ENCODE results near the gene PALS2. TPM values are rescaled to one million over a fixed set of nuclear protein-coding genes. Genes with fewer than 3 reads are reported as not detected.

PALS2 gene
- total and polyA plus RNA-seq, 2 of the 13 experiments (the other 11 are each of a cell fraction or from before 2014, with no cell fraction given): 3.1 to 21.9 TPM

DNA sequence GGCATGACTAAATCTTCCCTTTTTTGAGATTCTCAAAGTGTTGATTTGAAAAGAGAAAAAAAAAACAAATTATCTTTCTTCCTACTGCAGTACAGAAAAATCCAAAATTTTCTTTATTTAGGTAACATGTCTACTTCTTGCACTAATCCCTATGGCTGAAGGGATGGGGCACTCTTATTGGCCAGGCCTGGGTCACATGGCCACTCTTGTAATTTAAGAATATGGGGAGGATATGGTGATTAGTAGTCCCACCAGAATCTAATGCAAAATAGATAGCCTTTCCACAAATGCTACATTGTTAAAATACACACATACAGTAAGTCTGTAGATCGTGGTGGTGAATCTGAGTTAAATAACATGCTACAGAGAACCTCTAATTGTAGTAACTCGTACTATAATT lies 7.0 kb upstream of the PALS2 start:
- no peak overlapping the region for H2AFZ ChIP-seq (ENCODE audit: low read length)
- H3K4me1 ChIP-seq (ENCODE audit: insufficient read depth, low read length): no peaks in the 10 kb centered on the region
- FAIRE-seq (no peak), DNase-seq (ENCODE audit: low spot score) (no peak), ATAC-seq (no peak)
- intact Hi-C loops (cut with micrococcal nuclease; ENCODE audit: unreplicated experiment) (no loop called here), in situ Hi-C loops (cut with HindIII; ENCODE audit: extremely low pct_ligation_motif_present, low pct_unique_long_range_greater_than_20kb) (no loop called here)
- no peak overlapping the region for H3K4me2 ChIP-seq (ENCODE audit: low read depth, low read length)
- no peak overlapping the region for H3K4me3 ChIP-seq (replicated peaks in 1 of 3; ENCODE audit: insufficient read depth in 1 of 3, low read depth in 2 of 3, low read length in 3 of 3)
- H3K9me3 ChIP-seq (ENCODE audit: low read length): no peaks in the 10 kb centered on the region
- H3K27ac ChIP-seq (ENCODE audit: extremely low read length, insufficient read depth, low read length): no peak overlapping the region
- H4K20me1 ChIP-seq (ENCODE audit: insufficient read depth, low read length): no peaks in the 10 kb centered on the region
- TF ChIP-seq ZBTB7A (CRISPR knock-in tag; IDR thresholded peaks at IDR 0.05) (no peak), ZNF792 (CRISPR knock-in tag; IDR thresholded peaks at IDR 0.05) (no peak), ZBTB3 (CRISPR knock-in tag; IDR thresholded peaks at IDR 0.05; ENCODE audit: borderline replicate concordance, low read depth) (no peak), ESRRA (CRISPR knock-in tag; IDR thresholded peaks at IDR 0.05; ENCODE audit: low read depth) (no peak), SP1 (IDR thresholded peaks at IDR 0.05) (no peak), SP1 (CRISPR knock-in tag; IDR thresholded peaks at IDR 0.05) (no peak), MTF1 (CRISPR knock-in tag; IDR thresholded peaks at IDR 0.05) (no peak), ZBTB38 (CRISPR knock-in tag; IDR thresholded peaks at IDR 0.05) (no peak), ZNF713 (CRISPR knock-in tag; IDR thresholded peaks at IDR 0.05) (no peak), ZNF781 (CRISPR knock-in tag; IDR thresholded peaks at IDR 0.05; ENCODE audit: borderline replicate concordance, not compliant biosample characterization) (no peak), ZNF775 (CRISPR knock-in tag; IDR thresholded peaks at IDR 0.05; ENCODE audit: borderline replicate concordance) (no peak), MED1 (CRISPR knock-in tag; IDR thresholded peaks at IDR 0.05) (no peak), ZNF232 (CRISPR knock-in tag; IDR thresholded peaks at IDR 0.05; ENCODE audit: borderline replicate concordance) (no peak)
- TF ChIP-seq, protein P1, sequence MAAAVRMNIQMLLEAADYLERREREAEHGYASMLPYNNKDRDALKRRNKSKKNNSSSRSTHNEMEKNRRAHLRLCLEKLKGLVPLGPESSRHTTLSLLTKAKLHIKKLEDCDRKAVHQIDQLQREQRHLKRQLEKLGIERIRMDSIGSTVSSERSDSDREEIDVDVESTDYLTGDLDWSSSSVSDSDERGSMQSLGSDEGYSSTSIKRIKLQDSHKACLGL (CRISPR knock-in tag; IDR thresholded peaks at IDR 0.05): no peak
- TF ChIP-seq, protein P2, sequence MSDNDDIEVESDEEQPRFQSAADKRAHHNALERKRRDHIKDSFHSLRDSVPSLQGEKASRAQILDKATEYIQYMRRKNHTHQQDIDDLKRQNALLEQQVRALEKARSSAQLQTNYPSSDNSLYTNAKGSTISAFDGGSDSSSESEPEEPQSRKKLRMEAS (IDR thresholded peaks at IDR 0.05): no peak
- TF ChIP-seq, protein P3, sequence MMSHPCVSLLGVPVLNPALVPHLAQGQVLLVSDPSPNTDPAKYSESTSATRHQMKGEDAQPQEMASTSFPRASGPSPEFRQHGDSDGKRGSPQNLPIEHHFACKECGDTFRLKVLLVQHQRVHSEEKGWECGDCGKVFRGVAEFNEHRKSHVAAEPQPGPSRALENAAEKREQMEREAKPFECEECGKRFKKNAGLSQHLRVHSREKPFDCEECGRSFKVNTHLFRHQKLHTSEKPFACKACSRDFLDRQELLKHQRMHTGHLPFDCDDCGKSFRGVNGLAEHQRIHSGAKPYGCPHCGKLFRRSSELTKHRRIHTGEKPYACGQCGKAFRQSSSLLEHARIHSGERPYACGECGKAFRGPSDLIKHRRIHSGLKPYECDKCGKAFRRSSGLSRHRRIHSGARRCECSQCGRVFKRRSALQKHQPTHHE (CRISPR knock-in tag; IDR thresholded peaks at IDR 0.05; ENCODE audit: borderline replicate concordance): no peak
- TF ChIP-seq, protein P4, sequence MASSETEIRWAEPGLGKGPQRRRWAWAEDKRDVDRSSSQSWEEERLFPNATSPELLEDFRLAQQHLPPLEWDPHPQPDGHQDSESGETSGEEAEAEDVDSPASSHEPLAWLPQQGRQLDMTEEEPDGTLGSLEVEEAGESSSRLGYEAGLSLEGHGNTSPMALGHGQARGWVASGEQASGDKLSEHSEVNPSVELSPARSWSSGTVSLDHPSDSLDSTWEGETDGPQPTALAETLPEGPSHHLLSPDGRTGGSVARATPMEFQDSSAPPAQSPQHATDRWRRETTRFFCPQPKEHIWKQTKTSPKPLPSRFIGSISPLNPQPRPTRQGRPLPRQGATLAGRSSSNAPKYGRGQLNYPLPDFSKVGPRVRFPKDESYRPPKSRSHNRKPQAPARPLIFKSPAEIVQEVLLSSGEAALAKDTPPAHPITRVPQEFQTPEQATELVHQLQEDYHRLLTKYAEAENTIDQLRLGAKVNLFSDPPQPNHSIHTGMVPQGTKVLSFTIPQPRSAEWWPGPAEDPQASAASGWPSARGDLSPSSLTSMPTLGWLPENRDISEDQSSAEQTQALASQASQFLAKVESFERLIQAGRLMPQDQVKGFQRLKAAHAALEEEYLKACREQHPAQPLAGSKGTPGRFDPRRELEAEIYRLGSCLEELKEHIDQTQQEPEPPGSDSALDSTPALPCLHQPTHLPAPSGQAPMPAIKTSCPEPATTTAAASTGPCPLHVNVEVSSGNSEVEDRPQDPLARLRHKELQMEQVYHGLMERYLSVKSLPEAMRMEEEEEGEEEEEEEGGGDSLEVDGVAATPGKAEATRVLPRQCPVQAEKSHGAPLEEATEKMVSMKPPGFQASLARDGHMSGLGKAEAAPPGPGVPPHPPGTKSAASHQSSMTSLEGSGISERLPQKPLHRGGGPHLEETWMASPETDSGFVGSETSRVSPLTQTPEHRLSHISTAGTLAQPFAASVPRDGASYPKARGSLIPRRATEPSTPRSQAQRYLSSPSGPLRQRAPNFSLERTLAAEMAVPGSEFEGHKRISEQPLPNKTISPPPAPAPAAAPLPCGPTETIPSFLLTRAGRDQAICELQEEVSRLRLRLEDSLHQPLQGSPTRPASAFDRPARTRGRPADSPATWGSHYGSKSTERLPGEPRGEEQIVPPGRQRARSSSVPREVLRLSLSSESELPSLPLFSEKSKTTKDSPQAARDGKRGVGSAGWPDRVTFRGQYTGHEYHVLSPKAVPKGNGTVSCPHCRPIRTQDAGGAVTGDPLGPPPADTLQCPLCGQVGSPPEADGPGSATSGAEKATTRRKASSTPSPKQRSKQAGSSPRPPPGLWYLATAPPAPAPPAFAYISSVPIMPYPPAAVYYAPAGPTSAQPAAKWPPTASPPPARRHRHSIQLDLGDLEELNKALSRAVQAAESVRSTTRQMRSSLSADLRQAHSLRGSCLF (CRISPR knock-in tag; IDR thresholded peaks at IDR 0.05; ENCODE audit: borderline replicate concordance): no peak
- ChIA-PET POLR2A (no interaction called here), CTCF (ENCODE audit: low intra/inter-chr PET ratio, low total read pairs) (no interaction called here)
- no peaks in the 10 kb centered on the region for H3K79me2 ChIP-seq (ENCODE audit: insufficient read depth, low read length)
- no peak overlapping the region for H3K9ac ChIP-seq (ENCODE audit: insufficient read depth, low read depth, low read length)
- no peaks in the 10 kb centered on the region for H3K36me3 ChIP-seq (replicated peaks in 1 of 2; ENCODE audit: control insufficient read depth in 1 of 2, insufficient read depth in 2 of 2, low read length in 2 of 2)
- BruUV-seq (replicated peaks): no TSS peak
- H3K27me3 ChIP-seq (ENCODE audit: control insufficient read depth in 1 of 2, insufficient read depth in 2 of 2, low read length in 2 of 2): peaks cover 0 to 18% of the 10 kb centered on the region in 2 experiments; a peak in 2 of 5 replicates
- 0% methylated on average over 2 of the region's 2 CpGs for WGBS (ENCODE audit: low lambda C conversion rate)
